Keratinocyte (primary cell): ENCODE results near the gene LEKR1. TPM values are rescaled to one million over a fixed set of nuclear protein-coding genes. Genes with fewer than 3 reads are reported as not detected.

Source experiments
- DNase-seq: peaks from one replicate; pipeline ENCODE4 v3.0.0-alpha.2; 2011; ENCODE audit warnings: low read depth, missing footprints, low spot score
- FAIRE-seq: peaks from 2 replicates; lab custom pipeline; 2011; peaks lifted over from hg19 to GRCh38; lab: Jason Lieb, UNC
- H2AFZ ChIP-seq: 2 replicates; pipeline ENCODE4 v1.6.0; 2012; ENCODE audit warnings: low read length, control low read depth, inconsistent platforms; ENCODE audit not compliant: control insufficient read depth
- H3K27ac ChIP-seq: 2 replicates; pipeline ENCODE4 v1.5.1; 2011; ENCODE audit warnings: low read length; ENCODE audit not compliant: control insufficient read depth, insufficient read depth
- H3K27me3 ChIP-seq: 3 replicates; pipeline ENCODE4 v1.6.0; 2011; ENCODE audit warnings: low read length; ENCODE audit not compliant: control insufficient read depth, insufficient read depth; ENCODE audit errors: extremely low read depth
- H3K36me3 ChIP-seq, 2 experiments: 2 replicates in 1 of 2; 3 replicates in 1 of 2; pipeline ENCODE4 v1.5.1; 2011; ENCODE audit warnings: low read length in 2 of 2, mild to moderate bottlenecking in 1 of 2; ENCODE audit not compliant: control insufficient read depth in 2 of 2, insufficient read depth in 2 of 2; ENCODE audit errors: extremely low read depth in 1 of 2
- H3K4me1 ChIP-seq: 3 replicates; pipeline ENCODE4 v1.5.1; 2011; ENCODE audit warnings: low read length; ENCODE audit not compliant: control insufficient read depth, insufficient read depth; ENCODE audit errors: extremely low read depth
- H3K4me2 ChIP-seq: 3 replicates; pipeline ENCODE4 v1.6.0; 2011; ENCODE audit warnings: low read depth, low read length; ENCODE audit not compliant: control insufficient read depth, insufficient read depth; ENCODE audit errors: extremely low read depth
- H3K4me3 ChIP-seq, 3 experiments: fragments of 200-600 bp in 1 of 3; sonication (generic) in 1 of 3; 2 replicates in 2 of 3; 3 replicates in 1 of 3; pipeline ENCODE4 v1.5.1; 2011 to 2016; ENCODE audit warnings: low read length in 3 of 3, mild to moderate bottlenecking in 3 of 3, control low read depth in 2 of 3, inconsistent platforms in 1 of 3, low read depth in 1 of 3, mixed read lengths in 1 of 3, mixed run types in 1 of 3, moderate library complexity in 1 of 3; ENCODE audit not compliant: control insufficient read depth in 2 of 3, insufficient read depth in 2 of 3; ENCODE audit errors: extremely low read depth in 1 of 3
- H3K79me2 ChIP-seq: 2 replicates; pipeline ENCODE4 v1.6.0; 2012; ENCODE audit warnings: low read length; ENCODE audit not compliant: control insufficient read depth, insufficient read depth
- H3K9ac ChIP-seq: 3 replicates; pipeline ENCODE4 v1.6.0; 2011; ENCODE audit warnings: low read length; ENCODE audit not compliant: control insufficient read depth, insufficient read depth; ENCODE audit errors: extremely low read depth
- H3K9me1 ChIP-seq: 3 replicates; pipeline ENCODE4 v1.6.0; 2011; ENCODE audit warnings: low read length; ENCODE audit not compliant: control insufficient read depth, insufficient read depth; ENCODE audit errors: extremely low read depth
- H3K9me3 ChIP-seq: 2 replicates; pipeline ENCODE4 v1.5.1; 2012; ENCODE audit warnings: low read depth, low read length; ENCODE audit not compliant: control insufficient read depth
- H4K20me1 ChIP-seq: 3 replicates; pipeline ENCODE4 v1.6.0; 2011; ENCODE audit warnings: low read length; ENCODE audit not compliant: control insufficient read depth, insufficient read depth; ENCODE audit errors: extremely low read depth
- EZH2 ChIP-seq: IDR thresholded peaks from one replicate; pipeline ENCODE4 v1.6.1; 2012; ENCODE audit warnings: inconsistent platforms, mild to moderate bottlenecking, low read length, moderate library complexity
- dilution Hi-C: fragments of 300-500 bp; cut with MboI; formaldehyde crosslinking; loops from one replicate; pipeline ENCODE4 v1.7.0; 2020; ENCODE audit warnings: low sequenced_read_pairs; ENCODE audit not compliant: extremely low pct_ligation_motif_present
- polyA plus RNA-seq, 5 experiments: library from polyadenylated mRNA; depleted of rRNA in 3 of 5; stranded (reverse) in 3 of 5; stranded (forward) in 1 of 5; unstranded in 1 of 5; fragments of >200 nt; gene quantifications; 1 replicate in 1 of 5; 2 replicates in 3 of 5; 3 replicates in 1 of 5; pipeline versions ENCODE4 v1.2.1 to v1.2.3, GENCODE V29; 2011 to 2012; ENCODE audit warnings: missing spikeins in 2 of 5, low read depth in 1 of 5, low replicate concordance in 1 of 5
- TF ChIP-seq, protein P1 (sequence below), 3 experiments: IDR thresholded peaks in 1 of 3; conservative IDR thresholded peaks in 1 of 3; optimal IDR thresholded peaks in 1 of 3; 2 replicates in 2 of 3; 3 replicates in 1 of 3; pipeline versions ENCODE3 to v1.5.1; 2011; ENCODE audit warnings: low read length in 3 of 3, mild to moderate bottlenecking in 3 of 3, moderate library complexity in 2 of 3, control low read depth in 1 of 3, inconsistent platforms in 1 of 3; ENCODE audit not compliant: insufficient read depth in 2 of 3; ENCODE audit errors: extremely low read depth in 1 of 3

The LEKR1 gene
- polyA plus RNA-seq, 1 donor (not counting 4 experiments of a cell fraction or from before 2014, with no cell fraction given): 0.63 TPM

GRCh38 chr3:157086060-157086750 is 260.1 kb downstream of the LEKR1 start:
- peak overlapping the region; percentile 98 for H3K27ac ChIP-seq
- DNase-seq (no peak), FAIRE-seq (no peak)
- H3K9me1 ChIP-seq: no peaks in the 10 kb centered on the region
- no peaks in the 10 kb centered on the region for H3K27me3 ChIP-seq
- H2AFZ ChIP-seq: peak overlapping the region; percentile 32
- H3K4me2 ChIP-seq: peak overlapping the region; percentile 58
- H3K9me3 ChIP-seq: no peaks in the 10 kb centered on the region
- no peak overlapping the region for H3K4me3 ChIP-seq
- TF ChIP-seq EZH2: no peak
- TF ChIP-seq, protein P1, sequence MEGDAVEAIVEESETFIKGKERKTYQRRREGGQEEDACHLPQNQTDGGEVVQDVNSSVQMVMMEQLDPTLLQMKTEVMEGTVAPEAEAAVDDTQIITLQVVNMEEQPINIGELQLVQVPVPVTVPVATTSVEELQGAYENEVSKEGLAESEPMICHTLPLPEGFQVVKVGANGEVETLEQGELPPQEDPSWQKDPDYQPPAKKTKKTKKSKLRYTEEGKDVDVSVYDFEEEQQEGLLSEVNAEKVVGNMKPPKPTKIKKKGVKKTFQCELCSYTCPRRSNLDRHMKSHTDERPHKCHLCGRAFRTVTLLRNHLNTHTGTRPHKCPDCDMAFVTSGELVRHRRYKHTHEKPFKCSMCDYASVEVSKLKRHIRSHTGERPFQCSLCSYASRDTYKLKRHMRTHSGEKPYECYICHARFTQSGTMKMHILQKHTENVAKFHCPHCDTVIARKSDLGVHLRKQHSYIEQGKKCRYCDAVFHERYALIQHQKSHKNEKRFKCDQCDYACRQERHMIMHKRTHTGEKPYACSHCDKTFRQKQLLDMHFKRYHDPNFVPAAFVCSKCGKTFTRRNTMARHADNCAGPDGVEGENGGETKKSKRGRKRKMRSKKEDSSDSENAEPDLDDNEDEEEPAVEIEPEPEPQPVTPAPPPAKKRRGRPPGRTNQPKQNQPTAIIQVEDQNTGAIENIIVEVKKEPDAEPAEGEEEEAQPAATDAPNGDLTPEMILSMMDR (optimal IDR thresholded peaks at IDR 0.05 in 1 of 3, IDR thresholded peaks at IDR 0.05 in 1 of 3, conservative IDR thresholded peaks at IDR 0.05 in 1 of 3; ENCODE audit: extremely low read depth in 1 of 3, insufficient read depth in 2 of 3, low read length in 3 of 3): no peak
- peak overlapping the region; percentile 26 for H3K9ac ChIP-seq
- peaks cover 74% of the 10 kb centered on the region for H3K4me1 ChIP-seq
- no peaks in the 10 kb centered on the region for H3K36me3 ChIP-seq
- dilution Hi-C loops: no loop called here
- H3K79me2 ChIP-seq: no peaks in the 10 kb centered on the region
- no peaks in the 10 kb centered on the region for H4K20me1 ChIP-seq

DNA sequence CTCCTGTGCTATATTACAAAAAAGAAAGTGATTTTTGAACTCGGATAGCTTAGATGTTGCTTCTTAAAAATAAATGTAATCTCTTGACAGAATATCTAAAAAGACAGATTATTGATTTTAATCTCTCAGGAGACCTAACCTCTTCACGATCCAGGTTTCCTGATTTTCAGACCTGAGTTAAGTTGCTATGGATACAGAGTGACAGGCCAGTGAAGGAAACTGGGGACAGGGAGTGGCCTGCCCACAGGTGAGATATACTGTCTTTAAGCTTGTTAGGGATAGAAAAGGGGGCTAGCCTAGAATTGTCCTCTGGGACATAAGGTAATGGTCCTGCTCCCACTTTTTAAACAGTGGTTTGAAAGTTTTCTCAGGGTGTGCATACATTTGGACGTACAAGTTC is 260.6 kb downstream of the LEKR1 start:
- Histone ChIP-seq H3K9ac (peak overlapping the region; percentile 26), H3K27ac (peak overlapping the region; percentile 98)
- no peak for FAIRE-seq

More for the DNA sequence above, 260.6 kb downstream of the LEKR1 start:
- no peak for DNase-seq
- H3K9me1 ChIP-seq: no peaks in the 10 kb centered on the region
- no peak overlapping the region for H3K4me3 ChIP-seq
- H3K9me3 ChIP-seq: no peaks in the 10 kb centered on the region
- no peak for TF ChIP-seq EZH2
- H2AFZ ChIP-seq: no peak overlapping the region
- no peaks in the 10 kb centered on the region for H4K20me1 ChIP-seq
- dilution Hi-C loops: no loop called here
- H3K4me1 ChIP-seq: peaks cover 69% of the 10 kb centered on the region
- no peaks in the 10 kb centered on the region for H3K36me3 ChIP-seq
- H3K27me3 ChIP-seq: no peaks in the 10 kb centered on the region
- peak overlapping the region; percentile 90 for H3K4me2 ChIP-seq
- no peaks in the 10 kb centered on the region for H3K79me2 ChIP-seq
